ENCODE measurements around the gene LAMTOR4.

DNA sequence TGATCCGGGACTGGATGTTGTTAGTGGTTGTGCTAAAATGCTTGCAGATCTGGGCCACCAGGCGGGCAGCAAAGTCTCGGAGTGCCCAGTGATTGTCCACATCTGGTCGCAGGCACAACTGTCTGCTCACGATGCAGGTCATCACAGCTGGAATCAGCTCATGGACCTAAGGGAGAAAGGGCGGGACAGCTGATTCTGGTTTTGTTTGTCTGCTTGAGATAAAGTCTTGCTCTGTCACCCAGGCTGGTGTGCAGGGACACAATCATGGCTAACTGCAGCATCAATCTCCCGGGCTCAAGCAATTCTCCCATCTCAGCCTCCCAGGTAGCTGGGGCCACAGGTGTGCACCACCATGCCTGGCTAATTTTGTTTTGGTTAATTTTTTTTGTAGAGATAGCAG is 37.6 kb upstream of the LAMTOR4 start:
- no peak for TF ChIP-seq RAD21 (IDR thresholded peaks at IDR 0.05; ENCODE audit: insufficient read depth, low read depth, low read length)
- no peak for TF ChIP-seq ZZZ3 (IDR thresholded peaks at IDR 0.05; ENCODE audit: control insufficient read depth, insufficient read length, low read depth)
- TF ChIP-seq, protein P1, sequence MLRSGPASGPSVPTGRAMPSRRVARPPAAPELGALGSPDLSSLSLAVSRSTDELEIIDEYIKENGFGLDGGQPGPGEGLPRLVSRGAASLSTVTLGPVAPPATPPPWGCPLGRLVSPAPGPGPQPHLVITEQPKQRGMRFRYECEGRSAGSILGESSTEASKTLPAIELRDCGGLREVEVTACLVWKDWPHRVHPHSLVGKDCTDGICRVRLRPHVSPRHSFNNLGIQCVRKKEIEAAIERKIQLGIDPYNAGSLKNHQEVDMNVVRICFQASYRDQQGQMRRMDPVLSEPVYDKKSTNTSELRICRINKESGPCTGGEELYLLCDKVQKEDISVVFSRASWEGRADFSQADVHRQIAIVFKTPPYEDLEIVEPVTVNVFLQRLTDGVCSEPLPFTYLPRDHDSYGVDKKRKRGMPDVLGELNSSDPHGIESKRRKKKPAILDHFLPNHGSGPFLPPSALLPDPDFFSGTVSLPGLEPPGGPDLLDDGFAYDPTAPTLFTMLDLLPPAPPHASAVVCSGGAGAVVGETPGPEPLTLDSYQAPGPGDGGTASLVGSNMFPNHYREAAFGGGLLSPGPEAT (IDR thresholded peaks at IDR 0.05; ENCODE audit: low read depth), result no peak
- TF ChIP-seq FOXM1 (IDR thresholded peaks at IDR 0.05; ENCODE audit: low read depth, low read length), result no peak
- no peak for TF ChIP-seq ZNF24 (IDR thresholded peaks at IDR 0.05)
- TF ChIP-seq CHD2 (IDR thresholded peaks at IDR 0.05; ENCODE audit: borderline replicate concordance, low read depth, low read length), result no peak
- TF ChIP-seq CTCF (IDR thresholded peaks at IDR 0.05 in 2 of 3, conservative IDR thresholded peaks at IDR 0.05 in 1 of 3; ENCODE audit: control insufficient read depth in 2 of 3, extremely low read depth in 1 of 3, insufficient read depth in 1 of 3, low read depth in 3 of 3, low read length in 3 of 3), result no peak

All from GM12878 (cell line).